Mesenteric fat pad (tissue), 1 donor: Measurements from ENCODE around the gene NAALADL2. TPM values are rescaled to one million over a fixed set of nuclear protein-coding genes. Genes with fewer than 3 reads are reported as not detected.
"Not testable (repeated sequence)": the region's sequence is repeated elsewhere in the genome, so short reads cannot be mapped to it uniquely, and the experiment has no call there.

Experiments
- DNase-seq: peaks from one replicate; pipeline ENCODE4 v3.0.0-alpha.2; 2020; ENCODE audit warnings: low spot score
- total RNA-seq: library from RNA; stranded (reverse); fragmentation: NEBNext Ultra II Directional; extraction: Animal tissue kit (Norgen Biotek cat#: 25700); gene quantifications from one replicate; pipeline ENCODE4 v1.2.1, GENCODE V29; 2021
- donor health status: DM: yes; HTN: yes; CAD: no.

NAALADL2 gene
- total RNA-seq, 1 donor from 2014 or later, result 12.5 TPM

GRCh38 chr3:175129126-175129525 lies 270.0 kb downstream of the NAALADL2 start:
- no peak for DNase-seq

DNA sequence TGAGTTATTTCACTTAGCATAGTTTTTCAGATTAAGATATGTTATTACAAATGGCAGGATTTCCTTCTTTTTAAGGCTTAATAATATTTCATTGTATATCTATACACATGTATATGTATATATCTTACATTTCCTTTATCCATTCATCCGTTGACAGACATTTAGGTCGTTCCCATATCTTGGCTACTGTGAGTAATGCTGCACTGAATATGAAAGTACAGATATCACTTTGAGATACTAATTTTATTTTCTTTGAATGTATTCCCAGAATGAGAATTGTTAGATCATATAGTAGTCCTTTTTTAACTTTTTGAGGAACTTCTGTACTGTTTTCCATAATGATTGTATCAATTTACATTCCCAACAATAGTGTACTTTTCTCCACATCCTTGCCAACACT lies 270.4 kb downstream of the NAALADL2 start:
- DNase-seq, result no peak

DNA sequence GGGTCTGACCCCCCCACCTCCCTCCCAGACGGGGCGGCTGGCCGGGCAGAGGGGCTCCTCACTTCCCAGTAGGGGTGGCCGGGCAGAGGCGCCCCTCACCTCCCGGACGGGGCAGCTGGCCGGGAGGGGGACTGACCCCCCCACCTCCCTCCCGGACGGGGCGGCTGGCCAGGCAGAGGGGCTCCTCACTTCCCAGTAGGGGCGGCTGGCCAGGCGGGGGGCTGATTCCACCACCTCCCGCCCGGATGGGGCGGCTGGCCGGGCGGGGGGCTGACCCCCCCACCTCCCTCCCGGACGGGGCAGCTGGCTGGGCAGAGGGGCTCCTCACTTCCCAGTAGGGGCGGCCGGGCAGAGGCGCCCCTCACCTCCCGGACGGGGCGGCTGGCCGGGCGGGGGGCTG lies 272.7 kb downstream of the NAALADL2 start:
- DNase-seq, result not testable (repeated sequence)

DNA sequence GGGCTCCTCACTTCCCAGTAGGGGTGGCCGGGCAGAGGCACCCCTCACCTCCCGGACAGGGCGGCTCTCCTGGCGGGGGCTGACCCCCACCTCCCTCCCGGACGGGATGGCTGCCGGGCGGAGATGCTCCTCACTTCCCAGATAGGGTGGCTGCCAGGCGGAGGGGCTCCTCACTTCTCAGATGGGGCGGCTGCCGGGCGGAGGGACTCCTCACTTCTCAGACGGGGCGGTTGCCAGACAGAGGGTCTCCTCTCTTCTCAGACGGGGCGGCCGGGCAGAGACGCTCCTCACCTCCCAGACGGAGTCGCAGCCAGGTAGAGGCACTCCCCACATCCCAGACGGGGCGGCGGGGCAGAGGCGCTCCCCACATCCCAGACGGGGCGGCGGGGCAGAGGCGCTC lies 273.6 kb downstream of the NAALADL2 start:
- not testable (repeated sequence) for DNase-seq

- DNase-seq, result no peak
Observed at GRCh38 chr3:175144368-175144767, 285.2 kb downstream of the NAALADL2 start.

DNA sequence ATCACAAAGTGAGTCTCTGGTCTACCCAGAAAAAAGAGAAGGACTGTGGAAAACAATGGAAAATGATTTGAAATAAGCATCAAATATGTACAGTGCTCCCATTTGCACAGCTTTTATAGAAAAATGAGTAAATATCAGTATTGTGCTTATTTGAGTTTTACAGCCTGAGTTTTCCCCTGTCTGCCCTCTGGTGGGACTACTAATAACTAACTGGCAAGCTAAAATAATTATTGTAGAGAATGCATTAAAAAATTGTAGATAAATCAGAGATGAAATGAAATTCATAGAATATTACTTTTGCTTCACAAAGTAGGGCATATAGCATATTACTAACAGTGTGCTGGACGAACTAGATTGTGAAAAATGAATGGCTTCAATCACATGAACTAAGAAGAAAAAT lies 287.1 kb downstream of the NAALADL2 start:
- DNase-seq, result no peak

DNA sequence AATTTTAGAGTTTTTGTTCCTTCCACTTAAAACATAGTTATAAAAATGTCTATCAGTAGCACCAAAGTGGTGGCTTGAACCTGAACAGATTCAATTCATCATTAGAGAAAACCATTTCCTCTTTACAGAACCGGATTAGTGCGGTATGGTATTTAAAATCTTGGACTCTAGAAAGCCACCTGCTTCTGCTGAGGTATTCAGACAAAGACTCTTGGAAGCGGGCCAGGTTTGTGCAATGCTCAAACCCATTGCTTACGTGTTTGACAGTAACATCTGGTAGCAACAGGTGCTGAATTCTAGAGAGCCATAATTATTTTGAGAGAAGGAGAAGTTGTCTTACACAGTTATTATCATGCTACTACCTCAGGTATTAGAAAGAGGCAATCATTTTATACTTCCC lies 290.5 kb downstream of the NAALADL2 start:
- no peak for DNase-seq

DNA sequence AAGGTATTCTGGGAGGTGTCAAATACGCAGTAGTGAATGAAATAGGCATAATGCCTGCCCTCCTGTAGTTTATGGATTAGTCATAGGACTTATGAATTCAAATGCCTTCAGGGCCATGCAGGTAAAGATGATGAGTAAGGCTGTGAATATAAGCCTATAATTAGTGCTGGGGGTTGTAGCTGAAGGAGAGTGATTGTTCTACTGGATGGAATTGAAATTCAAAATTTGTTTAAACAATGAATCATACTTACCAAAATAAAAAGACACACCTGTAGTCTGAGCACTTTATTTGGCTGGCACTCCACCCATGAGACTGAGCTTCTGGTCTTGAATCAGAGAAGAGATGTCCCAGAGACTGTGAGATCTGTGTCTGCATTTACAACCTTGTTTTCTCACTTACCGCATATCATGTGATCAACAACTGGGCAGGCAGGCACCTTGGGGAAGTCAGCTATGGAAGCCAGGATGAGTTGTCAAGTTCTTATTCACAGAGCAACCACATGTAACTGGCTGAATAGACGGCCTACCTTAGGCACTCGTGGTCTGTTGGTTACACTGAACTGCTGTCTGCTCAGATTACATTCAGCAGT lies 291.8 kb downstream of the NAALADL2 start:
- DNase-seq, result no peak

GRCh38 chr3:175153595-175153994 lies 294.5 kb downstream of the NAALADL2 start:
- no peak for DNase-seq

GRCh38 chr3:175155172-175155571 lies 296.0 kb downstream of the NAALADL2 start:
- no peak for DNase-seq

DNA sequence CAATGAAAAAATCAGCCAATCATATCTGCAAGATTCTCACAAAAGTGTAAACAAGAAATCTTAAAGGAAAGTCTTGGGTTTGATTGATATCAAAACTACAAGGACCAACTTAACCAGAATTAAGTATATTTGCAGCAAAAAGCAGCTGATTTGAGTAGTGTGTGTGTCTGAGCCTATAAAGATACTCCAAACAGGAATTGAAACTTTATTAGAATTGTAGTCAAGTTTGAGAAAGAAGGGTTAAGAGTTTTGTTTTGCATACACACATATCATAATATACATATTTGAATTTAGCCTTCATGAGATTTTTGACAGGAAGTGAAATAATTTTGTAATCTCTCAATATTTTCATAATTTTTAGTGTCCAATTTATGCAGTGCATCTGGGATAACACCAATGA lies 300.1 kb downstream of the NAALADL2 start:
- DNase-seq, result no peak

- no peak for DNase-seq
Observed at GRCh38 chr3:175161291-175161690, 302.2 kb downstream of the NAALADL2 start.

DNA sequence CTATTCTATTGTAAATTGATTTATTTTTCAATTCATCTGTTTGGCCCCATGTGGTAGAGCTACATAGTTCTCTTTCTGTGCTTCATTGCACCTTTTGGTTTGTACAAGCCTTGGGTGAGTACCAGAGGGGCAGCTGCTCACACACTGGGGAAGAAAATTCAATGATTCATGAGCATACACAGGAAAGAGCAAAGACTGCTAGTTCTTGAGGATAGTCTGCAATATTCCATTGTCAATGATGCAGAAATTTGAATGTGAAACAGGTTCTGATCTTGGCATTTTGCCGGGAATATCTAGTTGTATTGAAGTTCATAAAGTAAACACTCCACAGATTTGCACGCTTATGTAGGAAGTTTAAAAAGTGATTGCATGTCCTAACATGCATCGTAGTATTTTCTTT lies 304.6 kb downstream of the NAALADL2 start:
- DNase-seq, result no peak

- DNase-seq, result not testable (repeated sequence)
Observed at GRCh38 chr3:175173117-175173516, 314.0 kb downstream of the NAALADL2 start.

DNA sequence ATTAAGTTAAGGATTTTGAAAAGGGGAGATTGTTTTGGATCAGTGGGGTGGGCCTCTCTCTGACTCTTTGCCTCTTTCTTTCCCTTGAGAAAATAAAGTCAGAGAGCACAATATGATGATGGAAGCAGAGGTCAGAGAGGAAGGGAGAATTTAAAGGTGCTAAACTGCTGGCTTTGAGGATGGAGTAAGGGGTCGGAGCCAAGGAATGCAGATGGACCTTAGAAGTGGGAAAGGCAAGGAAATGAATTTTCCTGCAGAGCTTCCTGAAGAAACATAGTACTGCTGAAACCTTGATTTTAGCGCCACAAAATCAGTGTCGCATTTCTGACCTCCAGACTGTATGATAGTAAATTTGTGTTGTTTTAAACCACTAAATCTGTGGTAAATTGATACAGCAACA lies 317.4 kb downstream of the NAALADL2 start:
- no peak for DNase-seq

- no peak for DNase-seq
Observed at GRCh38 chr3:175179055-175179454, 319.9 kb downstream of the NAALADL2 start.

- DNase-seq, result no peak
Observed at GRCh38 chr3:175184392-175184791, 325.3 kb downstream of the NAALADL2 start.

DNA sequence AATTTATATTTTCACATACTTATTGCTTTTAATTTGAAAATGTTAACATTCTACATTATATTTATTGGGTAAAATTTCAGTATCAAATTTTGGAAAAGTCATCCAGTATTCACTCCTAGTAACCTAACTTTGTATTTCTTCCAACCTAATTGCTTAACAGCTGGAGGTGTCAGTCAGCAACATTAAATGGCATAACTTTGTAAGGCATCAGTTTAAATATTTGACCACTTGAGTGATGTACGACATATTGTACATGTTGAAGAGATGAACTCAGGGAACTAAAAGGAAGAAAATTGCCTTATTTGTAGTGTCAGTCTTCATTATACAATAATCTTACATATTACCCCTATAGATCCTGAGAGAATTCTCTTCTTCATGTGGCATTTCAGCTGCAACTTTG lies 326.8 kb downstream of the NAALADL2 start:
- no peak for DNase-seq

DNA sequence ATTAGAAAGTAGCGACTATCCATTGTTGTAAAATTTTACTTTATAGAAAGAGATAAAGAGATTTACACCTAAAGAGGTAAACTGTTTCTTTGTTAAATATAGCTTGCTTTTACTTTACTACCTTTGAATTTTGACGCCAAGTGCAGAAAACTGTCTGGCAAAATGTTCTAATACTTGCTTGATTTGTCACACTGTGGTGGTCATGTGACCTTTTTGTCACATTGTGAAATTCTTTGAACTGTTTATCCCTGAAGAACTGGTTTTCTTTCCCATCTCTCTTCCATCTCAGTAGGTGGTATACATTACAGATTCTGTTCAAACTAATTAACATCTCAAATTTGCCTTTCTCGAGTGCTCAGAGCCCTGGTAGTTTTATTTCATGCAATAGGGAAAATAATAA lies 327.4 kb downstream of the NAALADL2 start:
- no peak for DNase-seq

DNA sequence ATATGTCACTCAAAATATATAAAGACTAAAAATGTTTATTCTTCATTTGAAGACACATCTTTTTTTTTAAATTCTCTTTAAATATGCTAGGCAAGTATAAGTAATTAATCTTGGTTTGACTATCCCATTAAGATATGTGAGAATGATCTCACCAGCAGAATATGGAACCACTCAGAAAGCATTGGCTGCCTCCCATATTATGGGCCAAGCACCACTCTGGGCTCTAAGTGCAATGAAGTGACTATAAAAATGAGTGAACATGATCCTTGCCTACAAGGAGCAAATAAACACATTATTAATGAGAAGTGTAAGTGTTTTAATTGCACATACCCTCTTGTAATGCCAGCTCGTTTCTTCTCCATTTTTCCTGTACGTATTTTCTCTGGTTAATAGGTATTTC lies 328.5 kb downstream of the NAALADL2 start:
- no peak for DNase-seq

- DNase-seq, result no peak
Observed at GRCh38 chr3:175192536-175192935, 333.4 kb downstream of the NAALADL2 start.

DNA sequence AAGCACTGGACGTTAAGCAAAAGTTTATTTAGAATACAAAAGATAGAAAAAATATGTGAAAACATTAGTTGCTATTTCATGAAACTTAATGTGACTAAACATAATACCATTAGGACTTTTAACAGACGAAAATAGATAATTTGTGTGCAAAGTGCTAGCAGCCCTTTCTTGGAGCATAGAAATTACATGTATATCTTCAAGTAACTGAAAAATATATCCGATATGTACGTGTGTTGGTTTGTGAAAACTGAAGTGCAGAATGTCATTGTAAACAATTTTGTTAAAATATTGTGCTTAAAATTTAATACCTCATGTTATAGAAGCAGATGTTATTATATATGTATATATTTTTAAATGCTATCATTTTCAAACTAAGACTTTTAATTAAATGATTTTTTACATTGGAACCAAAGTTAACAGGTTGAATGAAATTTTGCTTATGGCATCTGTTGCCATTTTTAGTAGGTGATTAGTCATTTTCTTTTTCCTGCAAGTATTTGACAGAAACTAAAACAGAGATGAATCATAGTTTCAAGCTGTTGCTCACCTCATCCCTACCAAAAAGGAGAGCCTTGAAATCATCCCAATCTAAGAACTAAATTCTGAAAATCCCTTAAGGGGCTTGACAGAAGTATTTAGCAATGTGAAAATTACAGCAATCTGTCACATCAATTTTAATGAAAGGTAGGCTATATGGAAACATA lies 334.8 kb downstream of the NAALADL2 start:
- no peak for DNase-seq
